CD4-positive, alpha-beta T cell (primary cell): ENCODE data around the gene PCSK1. TPM values are rescaled to one million over a fixed set of nuclear protein-coding genes. Genes with fewer than 3 reads are reported as not detected.

Experiments
- ATAC-seq: fragments of 200-7000 bp; cut with Tn5 transposase; one replicate; pipeline ENCODE4 v1.10.0; 2022; ENCODE audit warnings: mild to moderate bottlenecking; ENCODE audit not compliant: poor library complexity
- CTCF ChIA-PET: fragments of 350-600 bp; sonication (Branson Sonifier 250); formaldehyde crosslinking; loops from one replicate; lab custom pipeline; 2021; ENCODE audit warnings: antibody characterized with exemption, inconsistent platforms; lab: Charles Lee
- POLR2A ChIA-PET: fragments of 350-600 bp; sonication (Branson Sonifier 250); formaldehyde crosslinking; loops from one replicate; lab custom pipeline; 2021; ENCODE audit warnings: antibody characterized with exemption, inconsistent platforms; lab: Charles Lee
- DNase-seq, 14 experiments: peaks; one replicate each; pipeline ENCODE4 v3.0.0-alpha.2; 2013 to 2020; ENCODE audit warnings: mixed read lengths in 2 of 14
- H3K27ac ChIP-seq, 2 donors: one replicate each; pipeline versions ENCODE4 v1.5.1 to v1.7.0; 2013; ENCODE audit warnings: low read length in 2 of 2, low read depth in 1 of 2, mild to moderate bottlenecking in 1 of 2
- H3K27me3 ChIP-seq, 2 experiments: 1 replicate in 1 of 2; 2 replicates in 1 of 2; pipeline versions ENCODE4 v1.6.1 to v1.7.0; 2013; ENCODE audit warnings: low read length in 2 of 2, control low read depth in 1 of 2, mild to moderate bottlenecking in 1 of 2, moderate library complexity in 1 of 2; ENCODE audit not compliant: insufficient read depth in 2 of 2, control insufficient read depth in 1 of 2
- H3K36me3 ChIP-seq: one replicate; pipeline ENCODE4 v1.6.1; 2013; ENCODE audit warnings: low read length, control low read depth; ENCODE audit not compliant: insufficient read depth
- H3K4me1 ChIP-seq: one replicate; pipeline ENCODE4 v1.6.1; 2013; ENCODE audit warnings: low read length, control low read depth; ENCODE audit not compliant: insufficient read depth
- H3K4me3 ChIP-seq: one replicate; pipeline ENCODE4 v1.5.1; 2013; ENCODE audit warnings: mild to moderate bottlenecking, low read length, moderate library complexity
- H3K9me3 ChIP-seq, 2 experiments: 1 replicate in 1 of 2; 2 replicates in 1 of 2; pipeline versions ENCODE4 v1.6.1 to v1.7.0; 2013; ENCODE audit warnings: low read length in 2 of 2, mild to moderate bottlenecking in 2 of 2, control low read depth in 1 of 2, moderate library complexity in 1 of 2; ENCODE audit not compliant: control insufficient read depth in 1 of 2, insufficient read depth in 1 of 2
- H3K27ac Mint-ChIP-seq: one replicate; pipeline ENCODE4 v1.8.0; 2020; ENCODE audit warnings: mixed read lengths
- H3K27me3 Mint-ChIP-seq: one replicate; pipeline ENCODE4 v1.8.0; 2021; ENCODE audit warnings: mixed read lengths
- H3K36me3 Mint-ChIP-seq: one replicate; pipeline ENCODE4 v1.8.0; 2021; ENCODE audit warnings: low read depth, mixed read lengths
- H3K4me1 Mint-ChIP-seq: one replicate; pipeline ENCODE4 v1.8.0; 2021; ENCODE audit warnings: low read depth, mixed read lengths
- H3K4me3 Mint-ChIP-seq: one replicate; pipeline ENCODE4 v1.8.0; 2020; ENCODE audit warnings: mild to moderate bottlenecking, mixed read lengths
- H3K9me3 Mint-ChIP-seq: one replicate; pipeline ENCODE4 v1.8.0; 2020; ENCODE audit warnings: mixed read lengths
- CTCF ChIP-seq: fragments of 200-600 bp; IDR thresholded peaks from one replicate; pipeline ENCODE4 v1.8.0; 2022; ENCODE audit warnings: antibody characterized with exemption, mild to moderate bottlenecking
- intact Hi-C, 2 experiments: fragments of 100-400 bp; cut with DNase I in 1 of 2; cut with micrococcal nuclease in 1 of 2; formaldehyde crosslinking; loops; one replicate each; pipeline versions ENCODE4 v1.15.1 to v1.9.0; 2023 to 2025; cut with DNase I, micrococcal nuclease
- total RNA-seq, 174 experiments: library from RNA in 2 of 174; stranded (reverse) in 2 of 174; gene quantifications; one replicate each; pipeline ENCODE4 v1.2.3 and lab custom pipeline; 2021 to 2026

The PCSK1 gene
- total RNA-seq, 2 experiments from 2014 or later: not detected

DNA sequence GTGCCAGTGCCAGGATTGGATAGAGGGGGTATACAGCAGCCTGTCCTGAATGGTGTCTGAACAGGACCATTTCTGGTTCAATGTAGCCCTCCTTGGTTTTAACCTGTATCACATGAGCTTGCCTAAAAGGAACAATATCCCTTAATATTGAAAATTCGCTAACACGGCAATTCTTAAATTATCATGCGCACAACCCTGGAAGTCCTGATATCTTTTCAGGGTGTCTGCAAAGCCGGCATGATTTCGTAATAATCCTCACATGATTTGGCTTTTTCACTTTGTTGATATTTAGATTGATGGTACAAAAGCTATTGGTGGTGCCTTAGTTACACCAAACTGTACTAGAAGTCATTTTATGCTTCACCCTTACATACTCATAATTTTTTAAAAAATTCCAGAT lies 53.2 kb downstream of the PCSK1 start:
- Histone ChIP-seq H3K27me3 (peaks cover 0 to 14% of the 10 kb centered on the region in 2 experiments), H3K4me3 (no peak overlapping the region), H3K4me1 (no peaks in the 10 kb centered on the region), H3K27ac (no peak overlapping the region), H3K36me3 (no peaks in the 10 kb centered on the region), H3K9me3 (no peaks in the 10 kb centered on the region)
- POLR2A ChIA-PET: interaction anchor here (0.6 kb wide), 1 partner anchor 212 kb away, joined by 3 read pairs; no protein-coding TSS in a partner anchor
- ATAC-seq (no peak), DNase-seq (no peak)
- CTCF ChIA-PET: no interaction called here
- H3K4me3 Mint-ChIP-seq: no peak overlapping the region
- H3K9me3 Mint-ChIP-seq: no peaks in the 10 kb centered on the region
- no peaks in the 10 kb centered on the region for H3K4me1 Mint-ChIP-seq
- no peak for TF ChIP-seq CTCF
- intact Hi-C loops: no loop called here
- H3K36me3 Mint-ChIP-seq: no peaks in the 10 kb centered on the region
- H3K27ac Mint-ChIP-seq: no peak overlapping the region
- H3K27me3 Mint-ChIP-seq: peaks cover 31% of the 10 kb centered on the region

DNA sequence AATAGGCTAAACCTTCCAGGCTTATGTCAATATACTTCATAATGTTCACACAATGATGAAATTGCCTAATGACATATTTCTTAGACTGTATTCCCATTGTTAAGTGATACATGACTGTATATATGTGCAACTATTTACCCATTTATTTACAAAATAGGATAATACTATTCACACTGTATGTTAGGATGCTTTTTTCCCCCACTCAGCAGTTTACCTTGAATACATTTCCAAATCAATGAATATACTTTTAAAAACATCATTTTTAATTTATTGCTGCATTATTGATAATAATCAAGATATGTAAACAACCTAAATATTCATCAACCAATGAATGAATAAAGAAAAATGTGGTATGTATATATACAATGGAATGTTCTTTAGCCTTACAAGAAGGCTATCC lies 55.5 kb downstream of the PCSK1 start:
- no peak for TF ChIP-seq CTCF
- intact Hi-C loops: no loop called here
- Histone ChIP-seq H3K27me3 (peaks cover 0 to 12% of the 10 kb centered on the region in 2 experiments), H3K4me1 (no peaks in the 10 kb centered on the region), H3K4me3 (no peak overlapping the region), H3K9me3 (no peaks in the 10 kb centered on the region), H3K27ac (no peak overlapping the region), H3K36me3 (no peaks in the 10 kb centered on the region)
- POLR2A ChIA-PET: no interaction called here
- Mint-ChIP-seq H3K4me1 (no peaks in the 10 kb centered on the region), H3K27me3 (peaks cover 38% of the 10 kb centered on the region), H3K9me3 (no peaks in the 10 kb centered on the region), H3K27ac (no peak overlapping the region), H3K36me3 (no peaks in the 10 kb centered on the region), H3K4me3 (no peak overlapping the region)
- DNase-seq: no peak
- CTCF ChIA-PET: no interaction called here
- no peak for ATAC-seq

DNA sequence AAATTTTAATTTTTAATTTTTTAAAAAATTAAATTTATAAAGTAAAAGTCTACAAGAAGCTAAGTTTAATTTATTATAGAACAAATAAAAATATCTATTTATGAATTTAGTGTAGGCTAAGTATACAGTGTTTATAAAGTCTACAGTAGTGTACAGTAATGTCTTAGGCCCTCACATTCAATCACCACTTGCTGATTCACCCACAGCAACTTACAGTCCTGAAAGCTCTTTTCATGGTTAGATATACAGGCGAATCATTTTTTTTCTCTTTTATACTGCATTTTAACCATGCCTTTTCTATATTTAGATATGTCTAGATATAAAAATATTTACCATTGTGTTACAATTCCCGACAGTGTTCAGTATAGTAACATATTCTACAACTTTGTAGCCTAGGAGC lies 55.9 kb downstream of the PCSK1 start:
- CTCF ChIA-PET: no interaction called here
- DNase-seq (no peak), ATAC-seq (no peak)
- Mint-ChIP-seq H3K9me3 (no peaks in the 10 kb centered on the region), H3K4me3 (no peak overlapping the region), H3K27me3 (peaks cover 41% of the 10 kb centered on the region), H3K27ac (no peak overlapping the region), H3K4me1 (no peaks in the 10 kb centered on the region), H3K36me3 (no peaks in the 10 kb centered on the region)
- Histone ChIP-seq H3K9me3 (no peaks in the 10 kb centered on the region), H3K27ac (no peak overlapping the region), H3K4me3 (no peak overlapping the region), H3K27me3 (peaks cover 0 to 8% of the 10 kb centered on the region in 2 experiments), H3K4me1 (no peaks in the 10 kb centered on the region), H3K36me3 (no peaks in the 10 kb centered on the region)
- intact Hi-C loops: no loop called here
- TF ChIP-seq CTCF: no peak
- POLR2A ChIA-PET: no interaction called here
